HEK293 (cell line): ENCODE measurements around the gene MORF4L1.

Source experiments
- ATF2 ChIP-seq: fragments of 450-650 bp; formaldehyde crosslinking; IDR thresholded peaks from 2 replicates; pipeline ENCODE4 v1.5.1; 2016; ENCODE audit warnings: missing biosample characterization, missing genetic modification characterization, low read depth
- CTCF ChIP-seq: fragments of 450-650 bp; formaldehyde crosslinking; IDR thresholded peaks from 2 replicates; pipeline ENCODE4 v1.5.1; 2016; ENCODE audit warnings: missing biosample characterization, missing genetic modification characterization
- MEIS1 ChIP-seq: sonication (generic); formaldehyde crosslinking; IDR thresholded peaks from 2 replicates; pipeline ENCODE4 v1.8.1; 2022; ENCODE audit warnings: missing genetic modification reagents, mild to moderate bottlenecking, borderline replicate concordance
- PATZ1 ChIP-seq: fragments of 450-650 bp; formaldehyde crosslinking; IDR thresholded peaks from 2 replicates; pipeline ENCODE4 v1.5.1; 2016; ENCODE audit warnings: missing biosample characterization, missing genetic modification characterization
- REPIN1 ChIP-seq: fragments of 450-650 bp; formaldehyde crosslinking; IDR thresholded peaks from 2 replicates; pipeline ENCODE4 v1.5.1; 2017; ENCODE audit warnings: missing biosample characterization, missing genetic modification characterization, low read depth
- REST ChIP-seq: fragments of 450-650 bp; formaldehyde crosslinking; IDR thresholded peaks from 2 replicates; pipeline ENCODE4 v1.5.1; 2016; ENCODE audit warnings: missing biosample characterization, missing genetic modification characterization
- YY1 ChIP-seq: fragments of 450-650 bp; formaldehyde crosslinking; IDR thresholded peaks from 2 replicates; pipeline ENCODE4 v1.5.1; 2018; ENCODE audit warnings: missing biosample characterization, missing genetic modification characterization
- ZNF274 ChIP-seq, 2 experiments: fragments of 200-500 bp in 1 of 2; fragments of 450-650 bp in 1 of 2; sonication (Bioruptor generic) in 1 of 2; formaldehyde crosslinking in 1 of 2; IDR thresholded peaks; 2 replicates each; pipeline versions ENCODE4 v1.5.1 to v1.6.1; 2014 to 2016; ENCODE audit warnings: borderline replicate concordance in 1 of 2, inconsistent platforms in 1 of 2, low read length in 1 of 2, missing biosample characterization in 1 of 2, missing genetic modification characterization in 1 of 2
- ZNF292 ChIP-seq: fragments of 450-650 bp; formaldehyde crosslinking; IDR thresholded peaks from 2 replicates; pipeline ENCODE4 v1.5.1; 2016; ENCODE audit warnings: low read depth, missing biosample characterization, missing genetic modification characterization, borderline replicate concordance
- ZNF513 ChIP-seq: fragments of 450-650 bp; IDR thresholded peaks from 2 replicates; pipeline ENCODE4 v1.5.1; 2018; ENCODE audit warnings: missing biosample characterization, missing genetic modification characterization
- ZNF701 ChIP-seq: fragments of 450-650 bp; formaldehyde crosslinking; IDR thresholded peaks from 2 replicates; pipeline ENCODE4 v1.5.1; 2016; ENCODE audit warnings: missing biosample characterization, missing genetic modification characterization
- ZNF704 ChIP-seq: fragments of 450-650 bp; formaldehyde crosslinking; IDR thresholded peaks from 2 replicates; pipeline ENCODE4 v1.5.1; 2016; ENCODE audit warnings: missing biosample characterization, missing genetic modification characterization

GRCh38 chr15:78929536-78930264 is 57.0 kb downstream of the MORF4L1 start:
- TF ChIP-seq ATF2 (no peak), REPIN1 (tag by site-specific recombination) (no peak), CTCF (no peak), ZNF292 (tag by site-specific recombination) (no peak), YY1 (tag by site-specific recombination) (no peak), ZNF701 (tag by site-specific recombination) (no peak), MEIS1 (CRISPR knock-in tag) (no peak), ZNF704 (no peak), PATZ1 (tag by site-specific recombination) (no peak), REST (tag by site-specific recombination) (no peak), ZNF274 (IDR thresholded peaks at IDR 0.05; ENCODE audit: low read length) (no peak), ZNF274 (tag by site-specific recombination; IDR thresholded peaks at IDR 0.05; ENCODE audit: borderline replicate concordance) (no peak), ZNF513 (tag by site-specific recombination) (no peak)
